Activated T-cell treated with anti-CD3 and anti-CD28 coated beads for 1 hour (primary cell): Measurements from ENCODE around the gene SLC22A15.
"Not testable (repeated sequence)": the region's sequence is repeated elsewhere in the genome, so short reads cannot be mapped to it uniquely, and the experiment has no call there.

Experiments used
- DNase-seq: peaks from one replicate; pipeline ENCODE4 v3.0.0-alpha.2; 2020; ENCODE audit warnings: low read depth

The SLC22A15 gene

DNA sequence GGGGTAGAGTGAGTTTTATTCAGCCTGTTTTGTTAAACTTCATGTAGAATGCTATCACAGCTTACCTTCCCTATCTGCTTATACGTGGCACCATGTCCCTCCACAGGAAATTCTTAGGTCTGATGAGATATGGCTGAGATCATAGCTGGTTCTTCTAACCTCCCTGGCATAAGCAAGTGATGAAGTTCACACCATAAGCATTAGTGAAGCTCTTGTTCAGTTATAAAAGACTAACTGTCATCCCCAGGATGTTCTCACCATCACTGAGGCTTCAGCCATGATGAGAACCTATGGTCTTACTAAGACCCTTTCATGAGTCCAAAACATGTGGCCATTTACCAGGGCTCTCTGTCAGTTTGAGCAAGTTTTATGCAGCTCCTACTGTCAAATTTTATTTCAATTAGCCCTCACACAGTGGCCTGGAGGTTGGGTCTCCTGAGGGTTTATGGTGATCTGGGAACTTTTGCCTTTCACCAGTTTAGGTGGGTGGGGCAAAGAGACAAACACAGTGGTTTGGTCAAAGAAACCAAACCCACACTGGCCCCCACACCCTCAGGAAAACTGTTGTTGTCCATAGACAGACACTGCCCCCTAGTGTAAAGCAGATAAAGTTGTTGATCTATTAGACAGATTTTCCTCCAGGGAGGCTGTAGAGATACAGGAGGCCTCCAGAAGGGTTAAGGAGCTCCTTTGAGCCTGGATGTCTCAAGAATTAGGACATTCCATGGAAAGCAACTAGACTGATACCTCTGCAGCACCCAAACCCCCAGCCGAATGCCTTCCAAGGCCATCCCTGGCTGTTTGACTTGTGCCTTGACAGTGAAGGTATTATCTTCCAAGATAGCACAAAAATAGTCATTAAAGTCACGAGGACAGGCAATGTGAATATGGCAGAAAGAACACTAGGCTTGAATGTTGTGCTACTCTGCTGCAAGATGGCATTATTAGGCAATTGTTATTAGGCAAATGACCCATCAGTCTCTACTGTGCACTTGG is 5.0 kb downstream of the SLC22A15 start:
- DNase-seq: no peak

DNA sequence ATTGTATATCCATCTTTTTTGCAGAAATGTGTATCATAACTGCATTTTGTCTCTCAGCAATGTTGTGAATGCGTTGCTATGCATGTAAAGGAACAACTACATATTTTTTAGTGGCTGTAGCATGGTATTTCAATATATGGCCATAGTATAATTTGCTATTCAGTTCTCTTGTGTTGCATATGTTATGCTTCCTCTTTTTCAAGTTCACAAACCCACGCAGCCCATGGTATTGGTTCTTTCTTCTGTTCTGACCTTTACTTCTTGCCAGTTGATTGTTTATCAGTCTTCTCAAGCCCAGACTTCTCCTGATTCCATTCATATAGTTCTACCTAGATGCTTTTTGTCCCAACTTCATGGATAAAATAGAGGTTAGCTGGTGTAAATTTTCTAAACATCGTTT is 6.1 kb downstream of the SLC22A15 start:
- DNase-seq: no peak

DNA sequence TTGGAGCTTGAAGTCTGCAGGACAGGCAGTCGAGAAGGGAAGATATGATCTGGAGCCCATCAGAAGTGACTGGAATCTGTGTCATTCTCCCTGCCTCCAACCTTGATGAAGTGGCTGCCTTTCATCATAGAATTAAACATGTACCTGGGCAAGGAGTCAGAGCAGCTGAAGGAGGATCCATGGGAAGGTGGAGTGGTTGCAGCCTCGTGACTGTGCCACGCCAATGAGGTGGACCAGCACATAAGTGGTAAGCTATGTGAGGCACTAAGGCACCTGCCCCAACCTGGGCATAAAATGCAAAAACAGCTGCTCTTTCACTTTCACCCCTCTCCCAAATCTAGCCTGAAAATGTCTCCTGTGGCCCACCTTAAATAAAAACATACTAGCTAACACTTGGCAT is 7.3 kb downstream of the SLC22A15 start:
- DNase-seq: no peak

DNA sequence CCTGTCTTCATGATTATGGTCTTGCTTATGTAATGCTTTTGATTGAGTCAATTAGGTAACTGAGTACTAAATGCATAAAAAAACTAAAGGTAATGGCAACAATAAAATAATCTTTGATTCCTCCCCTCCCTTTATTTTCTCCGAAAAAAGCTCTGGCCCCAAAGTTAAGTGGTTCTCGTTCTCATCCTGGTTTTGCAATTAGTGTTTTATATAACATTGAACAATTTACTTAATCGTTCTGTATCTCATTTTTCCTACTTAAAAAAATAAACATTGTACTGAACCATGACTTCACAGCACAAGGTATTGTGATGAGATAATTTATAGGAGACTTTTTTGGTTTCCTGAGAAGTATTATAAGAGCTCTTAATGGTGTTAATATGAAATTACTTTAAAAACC is 11.3 kb downstream of the SLC22A15 start:
- DNase-seq: no peak

DNA sequence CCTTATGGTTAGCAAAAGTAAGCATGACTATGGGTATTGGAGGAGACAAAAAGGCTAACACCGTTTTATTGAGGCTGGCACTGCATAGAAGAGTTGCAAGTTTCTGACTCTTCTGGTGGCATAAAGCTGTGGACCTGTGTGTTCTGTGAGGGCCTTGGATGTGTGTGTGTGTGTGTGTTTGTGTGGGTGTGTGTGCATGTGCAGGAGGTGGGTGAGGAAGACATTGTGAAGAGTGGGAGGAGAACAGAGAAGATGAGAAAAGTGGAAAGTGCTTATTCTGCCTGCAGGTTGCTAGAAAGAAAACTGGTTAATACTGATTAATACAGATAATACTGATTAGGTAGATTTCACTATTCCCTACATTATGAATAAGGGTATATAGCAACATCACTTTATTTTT is 12.6 kb downstream of the SLC22A15 start:
- no peak for DNase-seq

DNA sequence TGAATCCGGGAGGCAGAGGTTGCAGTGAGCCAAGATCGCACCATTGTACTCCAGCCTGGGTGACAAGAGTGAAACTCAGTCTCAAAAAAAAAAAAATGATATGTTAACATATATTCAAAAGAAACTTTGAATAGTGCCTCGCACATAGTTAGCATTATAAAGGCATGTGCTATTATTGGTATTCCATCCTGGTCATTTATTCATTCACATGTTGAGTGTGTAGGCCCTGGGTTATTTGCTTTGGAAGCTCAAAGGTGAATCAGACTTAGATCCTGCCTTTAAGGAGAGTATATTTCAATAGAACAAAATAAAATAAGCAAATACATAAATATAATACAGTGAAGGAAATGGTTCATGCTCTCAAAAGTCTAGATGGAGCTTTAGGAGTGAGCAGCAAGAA is 13.4 kb downstream of the SLC22A15 start:
- DNase-seq: no peak

DNA sequence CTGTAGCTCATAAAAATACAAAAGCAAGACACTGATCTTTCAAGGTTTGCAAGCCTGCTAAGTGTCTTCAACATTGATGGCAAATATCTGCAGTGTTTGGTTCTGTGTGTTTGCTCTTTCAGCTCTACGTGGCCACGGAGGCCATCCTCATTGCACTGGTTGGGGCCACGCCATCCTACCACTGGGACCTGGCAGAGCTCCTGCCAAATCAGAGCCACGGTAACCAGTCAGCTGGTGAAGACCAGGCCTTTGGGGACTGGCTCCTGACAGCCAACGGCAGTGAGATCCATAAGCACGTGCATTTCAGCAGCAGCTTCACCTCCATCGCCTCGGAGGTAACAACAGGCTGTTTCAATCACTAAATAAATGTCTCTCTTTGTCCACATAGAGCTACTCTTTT is 15.6 kb downstream of the SLC22A15 start:
- DNase-seq: no peak

DNA sequence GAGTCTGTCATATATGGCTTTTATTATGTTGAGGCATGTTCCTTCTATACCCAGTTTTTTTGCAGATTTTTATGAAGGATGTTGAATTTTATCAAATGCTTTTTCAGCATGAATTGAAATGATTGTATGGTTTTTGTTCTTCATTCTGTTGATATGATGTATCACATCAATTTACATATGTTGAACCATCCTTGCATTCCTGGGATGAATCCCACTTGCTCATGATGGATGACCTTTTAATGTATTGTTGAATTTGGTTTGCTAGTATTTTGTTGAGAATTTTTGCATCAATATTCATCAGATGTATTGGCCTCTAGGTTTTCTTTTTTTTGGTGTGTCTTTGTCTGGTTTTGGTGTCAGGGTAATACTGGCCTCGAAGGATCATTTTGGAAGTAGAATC is 21.6 kb downstream of the SLC22A15 start:
- not testable (repeated sequence) for DNase-seq

DNA sequence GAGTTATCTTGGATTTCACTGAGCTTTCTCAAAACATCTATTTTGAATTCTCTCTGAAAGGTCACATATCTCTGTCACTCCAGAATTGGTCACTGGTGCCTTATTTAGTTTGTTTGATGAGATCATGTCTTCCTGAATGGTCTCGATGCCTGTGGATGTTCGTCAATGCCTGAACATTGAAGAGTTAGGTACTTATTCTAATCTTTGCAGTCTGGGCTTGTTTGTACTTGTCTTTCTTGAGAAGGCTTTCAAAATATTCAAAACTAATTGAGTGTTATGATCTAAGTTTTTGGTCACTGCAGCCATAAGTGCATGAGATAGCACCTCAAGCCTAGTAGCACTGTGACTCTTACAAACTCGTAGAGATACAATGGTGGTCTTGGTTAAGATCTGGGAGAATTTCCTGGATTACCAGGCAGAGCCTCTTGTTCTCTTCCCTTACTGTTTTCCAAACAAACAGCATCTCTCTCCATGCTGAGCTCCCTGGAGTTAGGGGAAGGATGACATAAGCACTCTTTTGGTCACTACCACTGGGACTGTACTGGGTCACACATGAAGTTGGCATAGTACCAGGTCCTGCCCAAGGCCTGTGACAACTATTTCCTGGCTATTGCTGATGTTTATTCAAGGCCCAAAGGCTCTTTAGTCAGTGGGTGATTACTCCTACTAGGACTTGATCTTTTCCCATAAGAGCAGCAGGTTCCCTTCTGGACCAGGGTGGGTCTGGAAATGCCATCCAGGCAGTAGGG is 25.6 kb downstream of the SLC22A15 start:
- no peak for DNase-seq

DNA sequence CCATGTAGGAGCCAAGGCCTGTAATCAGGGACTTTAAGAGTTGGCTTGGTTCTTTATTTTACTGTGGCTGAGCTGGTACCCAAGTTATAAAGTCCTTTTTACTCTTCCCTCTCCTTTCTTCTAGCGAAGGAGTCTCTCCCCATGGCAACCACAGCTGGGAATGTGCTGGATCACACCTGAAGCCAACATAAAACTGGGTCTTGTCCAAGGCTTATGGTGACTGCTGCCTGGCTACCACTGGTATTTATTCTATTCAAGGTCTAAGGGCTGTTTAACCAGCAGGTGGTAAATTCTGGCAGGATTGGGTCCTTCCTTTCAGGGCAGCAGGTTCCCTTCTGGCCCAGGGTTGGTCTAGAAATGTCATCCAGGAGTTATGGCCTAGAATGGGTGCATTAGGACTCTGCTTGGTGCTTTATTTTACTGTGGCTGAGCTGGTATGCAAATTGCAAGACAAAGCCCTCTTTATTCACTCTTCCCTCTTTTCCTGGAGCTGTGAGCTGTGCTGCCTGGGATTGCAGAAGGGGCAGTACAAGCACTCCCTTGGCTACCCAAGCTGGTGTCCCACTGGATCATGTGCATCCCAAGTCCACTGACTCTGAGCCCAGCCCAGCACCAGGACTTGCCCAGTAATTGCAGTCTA is 26.6 kb downstream of the SLC22A15 start:
- no peak for DNase-seq

DNA sequence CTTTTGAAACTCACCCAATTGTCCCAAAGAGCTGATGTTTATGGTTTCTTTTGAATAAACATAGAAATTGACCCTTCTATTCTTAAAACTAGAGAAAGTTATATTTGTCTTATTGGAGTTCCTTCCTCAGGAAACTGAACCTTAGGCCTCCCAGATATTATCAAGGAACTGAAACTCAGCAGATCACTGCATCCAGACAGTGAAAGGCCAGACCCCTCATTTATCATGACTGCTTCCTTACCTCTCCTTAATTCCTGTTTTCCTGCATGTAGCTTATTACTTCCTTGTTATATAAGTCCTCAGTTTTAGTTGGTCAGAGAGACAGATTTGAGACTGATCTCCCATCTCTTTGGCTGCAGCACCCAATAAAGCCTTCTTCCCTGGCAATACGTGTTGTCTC is 27.5 kb downstream of the SLC22A15 start:
- DNase-seq: no peak

DNA sequence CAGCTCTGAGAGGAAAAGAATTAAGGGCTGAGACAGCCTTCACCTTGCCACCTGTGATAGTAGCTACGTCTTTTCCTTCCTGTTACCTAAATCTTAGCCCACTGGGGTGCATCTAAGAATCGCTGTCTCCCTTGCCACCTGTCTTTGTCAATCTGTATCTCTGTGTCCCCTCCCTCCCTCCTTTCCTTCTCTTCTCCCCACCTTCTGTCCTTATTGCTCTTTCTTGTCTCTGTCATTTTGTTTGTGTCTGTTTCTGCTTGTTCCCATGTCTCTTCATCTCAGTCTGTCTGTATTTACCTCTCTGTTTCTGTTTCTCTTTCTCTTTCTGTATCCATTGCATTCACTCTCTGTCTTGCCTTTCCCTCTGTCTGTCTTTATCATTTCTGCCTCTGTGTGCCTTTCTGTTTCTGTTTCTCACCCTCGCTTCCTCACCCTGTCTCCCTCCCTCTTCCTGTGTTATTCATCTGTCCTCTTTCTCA is 30.2 kb downstream of the SLC22A15 start:
- no peak for DNase-seq

DNA sequence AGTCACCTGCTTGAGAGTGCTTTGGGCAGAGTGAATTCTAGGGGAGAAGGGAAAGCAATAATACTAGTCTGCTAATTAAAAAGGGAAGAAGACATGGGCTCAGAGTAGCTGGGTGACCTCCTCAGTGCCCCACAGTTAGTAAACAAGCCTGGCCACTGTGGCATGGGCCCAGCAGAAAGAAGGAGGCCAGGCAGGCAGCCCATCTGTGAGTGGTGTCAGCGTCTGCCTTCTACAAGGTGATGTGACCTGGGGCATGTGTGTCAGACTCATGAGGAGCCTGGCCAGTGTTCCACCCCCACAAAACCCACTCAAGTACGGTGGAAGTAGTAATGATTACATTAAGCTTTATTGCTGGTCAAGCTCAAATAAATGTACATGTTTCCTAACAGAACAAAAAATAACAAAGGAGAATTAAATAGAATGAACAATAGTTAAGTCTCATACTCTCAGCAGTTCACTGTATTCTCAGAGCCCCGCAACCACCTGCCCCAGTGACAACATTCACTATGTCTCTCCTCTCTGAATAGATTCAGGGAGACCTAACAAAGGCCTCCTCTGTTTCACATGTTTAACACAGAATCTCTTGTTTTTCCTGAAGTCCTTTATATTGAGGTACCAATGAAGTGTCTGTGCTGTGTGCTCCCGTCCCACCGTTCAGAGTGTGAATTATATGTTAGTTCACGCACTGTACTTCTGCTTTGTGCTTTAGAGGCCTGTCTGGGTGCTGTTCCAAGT is 32.5 kb downstream of the SLC22A15 start:
- DNase-seq: no peak

DNA sequence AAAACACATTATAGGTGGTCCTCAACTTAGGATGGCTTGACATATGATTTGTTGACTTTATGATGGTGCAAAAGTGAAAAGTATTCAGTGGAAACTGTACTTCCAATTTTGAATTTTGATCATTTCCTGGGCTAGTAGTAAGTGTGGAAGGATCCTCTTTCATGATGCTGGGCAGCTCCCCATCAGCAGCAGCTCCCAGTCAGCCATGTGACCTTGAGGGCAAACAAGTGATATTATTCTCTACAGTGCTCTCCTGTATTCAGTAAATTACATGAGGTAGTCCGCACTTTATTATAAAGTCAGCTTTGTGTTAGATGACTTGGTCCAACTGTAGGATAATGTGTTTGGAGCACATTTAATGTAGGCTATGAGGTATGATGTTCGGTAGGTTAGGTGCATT is 36.4 kb downstream of the SLC22A15 start:
- DNase-seq: no peak

DNA sequence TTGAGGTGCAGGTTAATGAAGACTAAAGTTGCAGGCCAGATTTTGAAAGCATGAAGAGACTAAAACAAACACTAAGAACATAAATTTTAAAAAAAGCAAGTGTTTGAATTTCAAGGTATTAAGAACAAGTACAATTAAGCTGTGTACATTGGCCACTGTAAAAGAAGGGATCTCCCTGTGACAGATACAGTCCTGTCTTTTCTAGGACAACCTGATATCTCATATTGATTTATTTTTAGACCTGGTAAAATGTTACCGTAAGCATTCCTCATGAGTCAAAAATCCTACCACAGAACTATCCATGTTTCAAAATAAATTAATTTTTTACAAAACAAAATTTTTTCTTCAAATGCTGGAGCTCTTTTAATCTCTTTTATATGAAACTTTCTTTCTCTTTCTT is 39.4 kb downstream of the SLC22A15 start:
- DNase-seq: no peak

DNA sequence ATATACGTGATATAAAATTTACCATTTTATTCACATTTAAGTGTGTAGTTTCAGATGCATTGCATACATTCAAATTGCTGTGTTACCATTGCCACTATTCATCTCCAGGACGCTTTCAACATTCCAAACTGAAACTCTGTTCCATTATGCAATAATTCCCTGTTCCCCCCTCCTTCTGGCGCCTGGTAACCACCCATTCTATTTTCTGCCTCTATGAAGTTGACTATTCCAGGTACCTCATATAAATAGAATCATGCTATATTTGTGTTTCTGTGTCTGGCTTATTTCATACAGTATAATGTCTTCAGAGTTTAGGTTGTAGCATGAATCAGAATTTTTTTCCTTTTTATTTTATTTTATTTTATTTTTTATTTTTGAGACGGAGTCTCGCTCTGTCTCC is 41.7 kb downstream of the SLC22A15 start:
- no peak for DNase-seq

DNA sequence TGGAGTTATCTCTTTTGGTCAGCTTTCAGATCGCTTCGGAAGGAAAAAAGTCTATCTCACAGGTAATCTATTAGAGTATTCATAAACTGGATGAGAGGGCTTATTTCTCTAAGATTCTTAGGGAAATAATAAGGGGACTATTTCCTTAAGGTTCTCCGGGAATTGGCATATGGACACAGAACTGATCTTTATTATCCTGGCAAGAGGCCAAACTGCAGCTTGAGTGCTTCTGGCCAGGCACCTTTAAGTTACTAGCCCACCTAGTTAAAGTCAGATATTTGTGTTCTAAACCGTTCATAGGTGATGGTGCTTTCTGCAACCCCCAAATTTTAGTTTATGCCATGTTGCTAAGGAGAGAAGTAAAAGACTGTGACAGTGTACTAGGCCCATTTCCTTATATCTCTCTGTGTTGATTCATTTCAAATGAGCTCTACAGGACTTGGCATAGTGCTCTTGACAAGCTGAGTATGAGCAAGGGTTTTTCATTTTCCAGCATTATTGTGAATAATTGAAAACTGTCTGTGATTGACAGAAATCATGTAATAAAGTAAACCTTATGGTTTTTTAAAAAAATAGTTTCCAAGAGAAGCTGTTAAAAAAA is 43.4 kb downstream of the SLC22A15 start:
- no peak for DNase-seq

DNA sequence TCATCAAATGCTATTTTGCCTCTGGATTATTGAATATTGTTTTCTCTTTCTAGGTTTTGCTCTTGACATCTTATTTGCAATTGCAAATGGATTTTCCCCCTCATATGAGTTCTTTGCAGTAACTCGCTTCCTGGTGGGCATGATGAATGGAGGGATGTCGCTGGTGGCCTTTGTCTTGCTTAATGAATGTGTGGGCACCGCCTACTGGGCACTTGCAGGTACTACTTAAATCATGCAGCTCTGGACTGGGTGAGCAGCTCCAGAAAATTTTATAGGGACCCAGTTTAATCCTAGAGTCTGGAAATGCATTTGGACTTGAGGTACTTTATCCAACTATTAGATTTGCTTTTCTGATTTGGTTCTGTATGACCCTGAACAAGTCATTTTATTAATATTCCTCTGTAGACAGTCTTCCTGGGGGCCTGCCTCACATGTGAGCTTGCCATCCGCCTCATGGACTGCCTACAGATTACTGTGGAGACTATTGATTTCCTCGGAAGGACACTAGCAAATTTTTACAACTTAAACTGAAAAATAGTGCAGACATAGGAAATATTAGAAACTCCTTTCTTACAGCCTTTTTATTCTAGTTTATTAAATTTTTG is 44.5 kb downstream of the SLC22A15 start:
- DNase-seq: peak; percentile 22

DNA sequence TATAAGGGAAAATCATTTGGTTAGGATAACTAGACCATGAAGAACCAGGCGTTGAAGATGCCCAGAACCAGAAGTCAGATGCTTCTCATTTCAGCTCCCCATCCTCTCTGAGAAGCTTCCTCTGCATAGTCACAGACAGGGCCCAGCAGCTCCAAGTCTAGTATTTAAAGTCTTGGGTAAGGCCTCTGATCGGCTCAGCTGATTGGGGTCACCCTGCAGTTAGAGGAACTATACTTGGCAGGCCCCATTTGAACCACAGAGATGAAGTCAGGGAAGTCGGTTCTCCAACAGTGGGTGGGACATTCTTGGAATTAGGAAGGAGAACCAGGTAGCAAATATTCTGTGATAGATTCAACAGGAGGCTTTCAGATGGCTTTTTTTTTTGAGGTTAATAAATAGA is 48.3 kb downstream of the SLC22A15 start:
- no peak for DNase-seq

DNA sequence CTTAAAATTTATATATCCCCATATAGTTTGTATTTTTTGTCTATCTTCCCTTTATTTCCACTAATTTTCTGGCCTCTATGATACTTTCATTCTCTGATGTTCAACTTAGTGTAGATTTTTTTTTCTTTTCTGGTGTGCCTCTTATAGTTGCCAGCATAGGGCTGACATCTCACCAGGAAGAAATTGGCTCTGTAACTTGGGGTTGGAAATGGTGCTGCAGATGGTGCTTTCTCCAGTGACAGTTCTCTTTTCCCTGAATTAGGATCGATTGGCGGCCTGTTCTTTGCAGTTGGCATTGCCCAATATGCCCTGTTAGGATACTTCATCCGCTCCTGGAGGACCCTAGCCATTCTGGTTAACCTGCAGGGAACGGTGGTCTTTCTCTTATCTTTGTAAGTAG is 50.3 kb downstream of the SLC22A15 start:
- no peak for DNase-seq

DNA sequence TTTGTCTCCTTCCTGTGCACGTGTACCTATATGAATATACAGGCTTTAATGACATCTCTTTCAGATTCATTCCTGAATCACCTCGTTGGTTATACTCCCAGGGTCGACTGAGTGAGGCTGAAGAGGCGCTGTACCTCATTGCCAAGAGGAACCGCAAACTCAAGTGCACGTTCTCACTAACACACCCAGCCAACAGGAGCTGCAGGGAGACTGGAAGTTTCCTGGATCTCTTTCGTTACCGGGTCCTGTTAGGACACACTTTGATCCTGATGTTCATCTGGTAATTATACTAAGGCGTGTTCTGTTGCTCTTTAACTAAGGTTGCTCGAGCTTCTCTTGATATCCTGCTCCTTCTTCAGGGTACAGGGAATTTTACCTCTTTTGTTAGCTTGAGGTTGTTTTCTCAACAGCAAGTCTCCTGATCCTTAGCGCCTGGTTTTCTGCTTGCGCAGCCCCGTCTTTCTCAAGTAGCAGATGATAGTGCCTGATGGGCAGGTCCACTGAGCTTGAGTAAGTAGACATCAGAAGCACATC is 55.1 kb downstream of the SLC22A15 start:
- no peak for DNase-seq
